Stimulated activated CD8-positive, alpha-beta memory T cell treated with anti-CD3 and anti-CD28 coated beads, Interleukin-2, amount 100 ng/mL, for 48 hours (primary cell): ENCODE data around the gene NAALADL2.
"Not testable (repeated sequence)": the region's sequence is repeated elsewhere in the genome, so short reads cannot be mapped to it uniquely, and the experiment has no call there.

ENCODE experiments used
- DNase-seq, 2 donors: peaks; one replicate each; pipeline ENCODE4 v3.0.0-alpha.2; 2020; ENCODE audit warnings: low read depth in 2 of 2

Gene NAALADL2

GRCh38 chr3:175748087-175748730 is 889.1 kb downstream of the NAALADL2 start:
- no peak for DNase-seq

- no peak for DNase-seq
These were observed 890.8 kb downstream of the NAALADL2 start for GRCh38 chr3:175749981-175750380.

- DNase-seq: no peak
These were observed 892.0 kb downstream of the NAALADL2 start for GRCh38 chr3:175751089-175751488.

- DNase-seq: no peak
These were observed 904.8 kb downstream of the NAALADL2 start for GRCh38 chr3:175763948-175764347.

- no peak for DNase-seq
These were observed 905.6 kb downstream of the NAALADL2 start for GRCh38 chr3:175764722-175765121.

- DNase-seq: no peak
These were observed 911.3 kb downstream of the NAALADL2 start for GRCh38 chr3:175770426-175770825.

GRCh38 chr3:175777495-175777894 is 918.4 kb downstream of the NAALADL2 start:
- no peak for DNase-seq

- DNase-seq: no peak
These were observed 918.8 kb downstream of the NAALADL2 start for GRCh38 chr3:175777965-175778364.

- no peak for DNase-seq
These were observed 919.9 kb downstream of the NAALADL2 start for GRCh38 chr3:175778994-175779393.

GRCh38 chr3:175787109-175787508 is 928.0 kb downstream of the NAALADL2 start:
- DNase-seq: not testable (repeated sequence)

- DNase-seq: no peak
These were observed 933.1 kb downstream of the NAALADL2 start for GRCh38 chr3:175792245-175792644.

- no peak for DNase-seq
These were observed 939.2 kb downstream of the NAALADL2 start for GRCh38 chr3:175798326-175798725.

- DNase-seq: no peak
These were observed 946.7 kb downstream of the NAALADL2 start for GRCh38 chr3:175805825-175806224.

- DNase-seq: no peak
These were observed 948.0 kb downstream of the NAALADL2 start for GRCh38 chr3:175807175-175807574.

- no peak for DNase-seq
These were observed 959.8 kb downstream of the NAALADL2 start for GRCh38 chr3:175818811-175819464.

GRCh38 chr3:175822766-175823491 is 963.8 kb downstream of the NAALADL2 start:
- not testable (repeated sequence) for DNase-seq

GRCh38 chr3:175825016-175825580 is 966.0 kb downstream of the NAALADL2 start:
- DNase-seq: not testable (repeated sequence)

GRCh38 chr3:175826759-175827158 is 967.6 kb downstream of the NAALADL2 start:
- DNase-seq: no peak

GRCh38 chr3:175829809-175830208 is 970.7 kb downstream of the NAALADL2 start:
- not testable (repeated sequence) for DNase-seq

- DNase-seq: not testable (repeated sequence)
These were observed 976.6 kb downstream of the NAALADL2 start for GRCh38 chr3:175835763-175836162.

- no peak for DNase-seq
These were observed 977.5 kb downstream of the NAALADL2 start for GRCh38 chr3:175836617-175837016.

- DNase-seq: no peak
These were observed 978.8 kb downstream of the NAALADL2 start for GRCh38 chr3:175837962-175838361.
